Measurements from ENCODE around the gene IQGAP1. TPM values are rescaled to one million over a fixed set of nuclear protein-coding genes. Genes with fewer than 3 reads are reported as not detected.

Gene IQGAP1
- total and polyA plus RNA-seq, 4 donors = 9.2 to 50.1 (median 24.5) TPM

DNA sequence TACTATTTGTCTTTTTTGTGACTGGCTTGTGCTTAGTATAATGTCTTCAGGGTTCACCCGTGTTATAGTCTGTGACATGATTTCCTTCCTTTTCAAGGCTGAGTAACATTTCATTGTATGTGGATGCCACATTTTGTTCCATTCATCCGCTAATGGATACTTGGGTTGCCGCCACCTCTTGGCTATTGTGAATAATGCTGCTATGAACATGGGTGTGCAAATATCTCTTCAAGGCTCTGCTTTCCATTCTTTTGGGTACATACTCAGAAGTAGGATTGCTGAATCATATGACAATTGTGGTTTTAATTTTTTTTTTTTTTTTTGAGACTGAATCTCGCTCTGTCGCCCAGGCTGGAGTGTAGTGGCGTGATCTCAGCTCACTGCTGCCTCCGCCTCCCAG lies 157.1 kb downstream of the IQGAP1 start:
- Histone ChIP-seq H3K27me3 (ENCODE audit: control insufficient read depth in 4 of 4, insufficient read depth in 4 of 4, low read length in 3 of 4) (no peaks in the 10 kb centered on the region), H3K4me1 (ENCODE audit: control insufficient read depth in 4 of 4, insufficient read depth in 4 of 4, low read length in 3 of 4) (no peaks in the 10 kb centered on the region), H3K9ac (ENCODE audit: low read depth in 1 of 2, low read length in 2 of 2) (no peak overlapping the region), H3K27ac (ENCODE audit: low read depth in 1 of 2, low read length in 2 of 2) (no peak overlapping the region), H3K9me3 (ENCODE audit: control insufficient read depth in 4 of 4, low read length in 3 of 4) (no peaks in the 10 kb centered on the region), H3K36me3 (ENCODE audit: control insufficient read depth in 4 of 4, insufficient read depth in 3 of 4, low read depth in 1 of 4, low read length in 3 of 4) (peaks cover 0 to 6% (median 3%) of the 10 kb centered on the region in 4 donors), H3K4me3 (ENCODE audit: low read depth in 1 of 3, low read length in 3 of 3) (no peak overlapping the region)
- no peak for DNase-seq (ENCODE audit: low spot score)
- 96% methylated on average over 7 of the region's 7 CpGs for WGBS
- TF ChIP-seq RXRA (IDR thresholded peaks at IDR 0.05) (no peak), FOXA1 (IDR thresholded peaks at IDR 0.05) (no peak), SP1 (IDR thresholded peaks at IDR 0.05) (no peak), RAD21 (IDR thresholded peaks at IDR 0.05) (peak in 1 of 2 donors; percentile 8)

DNA sequence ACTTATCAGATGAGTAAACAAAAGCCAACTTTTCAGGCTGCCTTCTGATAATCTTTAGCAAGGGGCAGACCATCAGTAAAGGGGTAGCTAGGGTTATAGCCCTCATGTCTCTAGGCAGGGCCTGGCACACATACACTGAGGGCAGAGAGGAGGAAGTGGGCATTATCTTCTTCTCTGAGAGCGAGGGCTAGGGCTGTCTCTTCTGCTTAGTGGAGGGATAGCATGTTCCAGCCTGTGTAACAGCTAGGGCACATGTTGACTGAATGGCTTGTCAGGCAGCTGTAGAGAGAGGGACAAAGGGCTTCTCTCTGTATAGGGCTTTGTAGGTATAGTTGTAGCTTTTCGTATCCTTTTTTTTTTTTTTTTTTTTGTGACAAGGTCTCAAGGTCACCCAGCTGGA lies 159.5 kb downstream of the IQGAP1 start:
- no peak for DNase-seq (ENCODE audit: low spot score)
- no peaks in the 10 kb centered on the region for H3K4me1 ChIP-seq (ENCODE audit: control insufficient read depth in 4 of 4, insufficient read depth in 4 of 4, low read length in 3 of 4)
- 96% methylated on average over 2 of the region's 2 CpGs for WGBS

DNA sequence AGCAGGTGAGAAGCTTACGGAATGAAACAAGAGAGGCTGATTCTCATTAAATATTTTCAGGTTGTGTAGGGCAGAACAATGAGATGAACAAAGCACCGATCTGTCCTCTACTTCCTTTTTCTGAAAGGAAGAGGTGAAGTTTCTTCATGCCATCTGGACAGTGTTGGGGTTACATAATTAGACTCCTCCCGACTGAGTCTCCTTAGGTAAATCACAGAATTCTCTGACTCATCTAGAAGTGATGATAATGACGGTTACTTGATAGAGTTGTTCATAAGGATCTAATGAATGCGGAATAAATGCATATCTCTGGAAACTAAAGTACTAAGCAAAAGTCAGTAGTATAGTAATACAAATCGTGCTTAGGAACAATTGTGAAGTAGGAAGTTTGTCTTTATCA lies 162.9 kb downstream of the IQGAP1 start:
- Histone ChIP-seq H3K36me3 (ENCODE audit: control insufficient read depth in 4 of 4, insufficient read depth in 3 of 4, low read depth in 1 of 4, low read length in 3 of 4) (no peaks in the 10 kb centered on the region), H3K9me3 (ENCODE audit: control insufficient read depth in 4 of 4, low read length in 3 of 4) (no peaks in the 10 kb centered on the region), H3K4me1 (ENCODE audit: control insufficient read depth in 4 of 4, insufficient read depth in 4 of 4, low read length in 3 of 4) (no peaks in the 10 kb centered on the region), H3K27me3 (ENCODE audit: control insufficient read depth in 4 of 4, insufficient read depth in 4 of 4, low read length in 3 of 4) (no peaks in the 10 kb centered on the region), H3K27ac (ENCODE audit: low read depth in 1 of 2, low read length in 2 of 2) (no peak overlapping the region), H3K4me3 (ENCODE audit: low read depth in 1 of 3, low read length in 3 of 3) (no peak overlapping the region), H3K9ac (ENCODE audit: low read depth in 1 of 2, low read length in 2 of 2) (no peak overlapping the region)
- DNase-seq (ENCODE audit: low spot score) = no peak
- 89% methylated on average over 6 of the region's 6 CpGs for WGBS
- TF ChIP-seq YY1 (IDR thresholded peaks at IDR 0.05) (no peak), RXRA (IDR thresholded peaks at IDR 0.05) (no peak), TAF1 (conservative IDR thresholded peaks at IDR 0.05) (no peak), EGR1 (IDR thresholded peaks at IDR 0.05; ENCODE audit: low read depth in 2 of 2) (no peak), FOXA2 (IDR thresholded peaks at IDR 0.05) (no peak), HNF4A (conservative IDR thresholded peaks at IDR 0.05) (no peak), GABPA (IDR thresholded peaks at IDR 0.05 in 1 of 2, conservative IDR thresholded peaks at IDR 0.05 in 1 of 2) (no peak)
- TF ChIP-seq, protein P1, sequence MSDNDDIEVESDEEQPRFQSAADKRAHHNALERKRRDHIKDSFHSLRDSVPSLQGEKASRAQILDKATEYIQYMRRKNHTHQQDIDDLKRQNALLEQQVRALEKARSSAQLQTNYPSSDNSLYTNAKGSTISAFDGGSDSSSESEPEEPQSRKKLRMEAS (IDR thresholded peaks at IDR 0.05) = no peak

More for the DNA sequence above, 159.5 kb downstream of the IQGAP1 start:
- H3K27me3 ChIP-seq (ENCODE audit: control insufficient read depth in 4 of 4, insufficient read depth in 4 of 4, low read length in 3 of 4) = no peaks in the 10 kb centered on the region
- no peaks in the 10 kb centered on the region for H3K9me3 ChIP-seq (ENCODE audit: control insufficient read depth in 4 of 4, low read length in 3 of 4)
- no peak overlapping the region for H3K27ac ChIP-seq (ENCODE audit: low read depth in 1 of 2, low read length in 2 of 2)
- no peak overlapping the region for H3K9ac ChIP-seq (ENCODE audit: low read depth in 1 of 2, low read length in 2 of 2)
- TF ChIP-seq NR2F2 (IDR thresholded peaks at IDR 0.05) (no peak), GABPA (IDR thresholded peaks at IDR 0.05 in 1 of 2, conservative IDR thresholded peaks at IDR 0.05 in 1 of 2) (no peak), HNF4A (conservative IDR thresholded peaks at IDR 0.05) (no peak), HNF4G (IDR thresholded peaks at IDR 0.05) (no peak), EGR1 (IDR thresholded peaks at IDR 0.05; ENCODE audit: low read depth in 2 of 2) (no peak), RAD21 (IDR thresholded peaks at IDR 0.05) (no peak), SP1 (IDR thresholded peaks at IDR 0.05) (no peak), FOXA1 (IDR thresholded peaks at IDR 0.05) (no peak), RXRA (IDR thresholded peaks at IDR 0.05) (no peak), YY1 (IDR thresholded peaks at IDR 0.05) (no peak), FOXA2 (IDR thresholded peaks at IDR 0.05) (no peak), TAF1 (conservative IDR thresholded peaks at IDR 0.05) (no peak)
- TF ChIP-seq, protein P2, sequence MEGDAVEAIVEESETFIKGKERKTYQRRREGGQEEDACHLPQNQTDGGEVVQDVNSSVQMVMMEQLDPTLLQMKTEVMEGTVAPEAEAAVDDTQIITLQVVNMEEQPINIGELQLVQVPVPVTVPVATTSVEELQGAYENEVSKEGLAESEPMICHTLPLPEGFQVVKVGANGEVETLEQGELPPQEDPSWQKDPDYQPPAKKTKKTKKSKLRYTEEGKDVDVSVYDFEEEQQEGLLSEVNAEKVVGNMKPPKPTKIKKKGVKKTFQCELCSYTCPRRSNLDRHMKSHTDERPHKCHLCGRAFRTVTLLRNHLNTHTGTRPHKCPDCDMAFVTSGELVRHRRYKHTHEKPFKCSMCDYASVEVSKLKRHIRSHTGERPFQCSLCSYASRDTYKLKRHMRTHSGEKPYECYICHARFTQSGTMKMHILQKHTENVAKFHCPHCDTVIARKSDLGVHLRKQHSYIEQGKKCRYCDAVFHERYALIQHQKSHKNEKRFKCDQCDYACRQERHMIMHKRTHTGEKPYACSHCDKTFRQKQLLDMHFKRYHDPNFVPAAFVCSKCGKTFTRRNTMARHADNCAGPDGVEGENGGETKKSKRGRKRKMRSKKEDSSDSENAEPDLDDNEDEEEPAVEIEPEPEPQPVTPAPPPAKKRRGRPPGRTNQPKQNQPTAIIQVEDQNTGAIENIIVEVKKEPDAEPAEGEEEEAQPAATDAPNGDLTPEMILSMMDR (IDR thresholded peaks at IDR 0.05; ENCODE audit: low read depth, low read length, missing input control) = no peak
- TF ChIP-seq, protein P3, sequence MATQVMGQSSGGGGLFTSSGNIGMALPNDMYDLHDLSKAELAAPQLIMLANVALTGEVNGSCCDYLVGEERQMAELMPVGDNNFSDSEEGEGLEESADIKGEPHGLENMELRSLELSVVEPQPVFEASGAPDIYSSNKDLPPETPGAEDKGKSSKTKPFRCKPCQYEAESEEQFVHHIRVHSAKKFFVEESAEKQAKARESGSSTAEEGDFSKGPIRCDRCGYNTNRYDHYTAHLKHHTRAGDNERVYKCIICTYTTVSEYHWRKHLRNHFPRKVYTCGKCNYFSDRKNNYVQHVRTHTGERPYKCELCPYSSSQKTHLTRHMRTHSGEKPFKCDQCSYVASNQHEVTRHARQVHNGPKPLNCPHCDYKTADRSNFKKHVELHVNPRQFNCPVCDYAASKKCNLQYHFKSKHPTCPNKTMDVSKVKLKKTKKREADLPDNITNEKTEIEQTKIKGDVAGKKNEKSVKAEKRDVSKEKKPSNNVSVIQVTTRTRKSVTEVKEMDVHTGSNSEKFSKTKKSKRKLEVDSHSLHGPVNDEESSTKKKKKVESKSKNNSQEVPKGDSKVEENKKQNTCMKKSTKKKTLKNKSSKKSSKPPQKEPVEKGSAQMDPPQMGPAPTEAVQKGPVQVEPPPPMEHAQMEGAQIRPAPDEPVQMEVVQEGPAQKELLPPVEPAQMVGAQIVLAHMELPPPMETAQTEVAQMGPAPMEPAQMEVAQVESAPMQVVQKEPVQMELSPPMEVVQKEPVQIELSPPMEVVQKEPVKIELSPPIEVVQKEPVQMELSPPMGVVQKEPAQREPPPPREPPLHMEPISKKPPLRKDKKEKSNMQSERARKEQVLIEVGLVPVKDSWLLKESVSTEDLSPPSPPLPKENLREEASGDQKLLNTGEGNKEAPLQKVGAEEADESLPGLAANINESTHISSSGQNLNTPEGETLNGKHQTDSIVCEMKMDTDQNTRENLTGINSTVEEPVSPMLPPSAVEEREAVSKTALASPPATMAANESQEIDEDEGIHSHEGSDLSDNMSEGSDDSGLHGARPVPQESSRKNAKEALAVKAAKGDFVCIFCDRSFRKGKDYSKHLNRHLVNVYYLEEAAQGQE (IDR thresholded peaks at IDR 0.05) = no peak
- peaks cover 0 to 5% (median 2%) of the 10 kb centered on the region in 4 donors for H3K36me3 ChIP-seq (ENCODE audit: control insufficient read depth in 4 of 4, insufficient read depth in 3 of 4, low read depth in 1 of 4, low read length in 3 of 4)
- no peak overlapping the region for H3K4me3 ChIP-seq (ENCODE audit: low read depth in 1 of 3, low read length in 3 of 3)

Measured in liver (tissue), 9 donors.